Measurements from ENCODE around the gene TRAF1.
A peak's percentile ranks its signal among the peaks of the same experiment; 100 is the strongest.

Gene TRAF1

GRCh38 chr9:120951960-120952618 is 25.5 kb upstream of the TRAF1 start:
- H3K4me1 ChIP-seq (ENCODE audit: insufficient read depth, low read length), result no peaks in the 10 kb centered on the region
- H3K27ac ChIP-seq (ENCODE audit: low read depth, low read length), result no peak overlapping the region

GRCh38 chr9:120950421-120951388 is 24.1 kb upstream of the TRAF1 start:
- H3K9me3 ChIP-seq (ENCODE audit: low read length), result no peaks in the 10 kb centered on the region
- H3K4me3 ChIP-seq (ENCODE audit: low read depth in 1 of 2, low read length in 2 of 2), result no peak overlapping the region
- H3K27ac ChIP-seq (ENCODE audit: low read depth, low read length), result no peak overlapping the region
- H3K9ac ChIP-seq (ENCODE audit: low read length), result no peak overlapping the region
- H3K27me3 ChIP-seq (ENCODE audit: control insufficient read depth in 1 of 2, insufficient read depth in 2 of 2, low read length in 2 of 2), result no peaks in the 10 kb centered on the region
- H3K4me1 ChIP-seq (ENCODE audit: insufficient read depth, low read length), result no peaks in the 10 kb centered on the region
- H3K36me3 ChIP-seq (ENCODE audit: insufficient read depth, low read length), result no peaks in the 10 kb centered on the region

More at GRCh38 chr9:120951960-120952618, 25.5 kb upstream of the TRAF1 start:
- Histone ChIP-seq H3K36me3 (ENCODE audit: insufficient read depth, low read length) (no peaks in the 10 kb centered on the region), H3K27me3 (ENCODE audit: control insufficient read depth in 1 of 2, insufficient read depth in 2 of 2, low read length in 2 of 2) (no peaks in the 10 kb centered on the region), H3K9ac (ENCODE audit: low read length) (no peak overlapping the region), H3K9me3 (ENCODE audit: low read length) (no peaks in the 10 kb centered on the region), H3K4me3 (ENCODE audit: low read depth in 1 of 2, low read length in 2 of 2) (no peak overlapping the region)

DNA sequence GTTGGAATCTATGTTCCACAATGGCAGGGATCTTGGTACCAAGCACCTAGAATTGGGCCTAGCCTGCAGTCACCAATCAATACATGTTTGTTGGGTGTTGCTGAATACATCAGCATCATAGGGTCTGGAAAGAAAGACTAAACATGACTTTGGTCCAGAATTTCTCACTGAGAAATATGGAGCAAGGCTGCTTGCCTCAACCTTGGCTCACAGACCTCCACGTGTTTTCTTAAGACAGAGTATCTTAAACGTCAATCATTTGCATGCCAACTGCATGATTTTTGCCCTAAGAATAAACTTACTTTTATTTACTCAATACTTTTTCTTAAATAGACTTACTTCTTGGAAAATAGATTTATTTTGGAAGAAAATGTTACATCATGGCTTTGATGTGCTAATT is 22.7 kb upstream of the TRAF1 start:
- Histone ChIP-seq H3K4me3 (ENCODE audit: low read depth in 1 of 2, low read length in 2 of 2) (no peak overlapping the region), H3K27me3 (ENCODE audit: control insufficient read depth in 1 of 2, insufficient read depth in 2 of 2, low read length in 2 of 2) (no peaks in the 10 kb centered on the region), H3K36me3 (ENCODE audit: insufficient read depth, low read length) (no peaks in the 10 kb centered on the region), H3K4me1 (ENCODE audit: insufficient read depth, low read length) (no peaks in the 10 kb centered on the region), H3K27ac (ENCODE audit: low read depth, low read length) (no peak overlapping the region), H3K9ac (ENCODE audit: low read length) (no peak overlapping the region), H3K9me3 (ENCODE audit: low read length) (no peaks in the 10 kb centered on the region)

- no peak overlapping the region for H3K4me3 ChIP-seq (ENCODE audit: low read depth in 1 of 2, low read length in 2 of 2)
- H3K9me3 ChIP-seq (ENCODE audit: low read length), result no peaks in the 10 kb centered on the region
- no peaks in the 10 kb centered on the region for H3K27me3 ChIP-seq (ENCODE audit: control insufficient read depth in 1 of 2, insufficient read depth in 2 of 2, low read length in 2 of 2)
- H3K27ac ChIP-seq (ENCODE audit: low read depth, low read length), result no peak overlapping the region
- no peak overlapping the region for H3K9ac ChIP-seq (ENCODE audit: low read length)
- no peaks in the 10 kb centered on the region for H3K4me1 ChIP-seq (ENCODE audit: insufficient read depth, low read length)
- no peaks in the 10 kb centered on the region for H3K36me3 ChIP-seq (ENCODE audit: insufficient read depth, low read length)
Measured at GRCh38 chr9:120948824-120949223, 22.2 kb upstream of the TRAF1 start.

- H3K27ac ChIP-seq (ENCODE audit: low read depth, low read length), result no peak overlapping the region
- no peaks in the 10 kb centered on the region for H3K9me3 ChIP-seq (ENCODE audit: low read length)
- H3K4me1 ChIP-seq (ENCODE audit: insufficient read depth, low read length), result peaks cover 10% of the 10 kb centered on the region
- H3K36me3 ChIP-seq (ENCODE audit: insufficient read depth, low read length), result no peaks in the 10 kb centered on the region
- no peak overlapping the region for H3K4me3 ChIP-seq (ENCODE audit: low read depth in 1 of 2, low read length in 2 of 2)
- H3K9ac ChIP-seq (ENCODE audit: low read length), result no peak overlapping the region
- no peaks in the 10 kb centered on the region for H3K27me3 ChIP-seq (ENCODE audit: control insufficient read depth in 1 of 2, insufficient read depth in 2 of 2, low read length in 2 of 2)
Measured at GRCh38 chr9:120947222-120947621, 20.6 kb upstream of the TRAF1 start.

- Histone ChIP-seq H3K27ac (ENCODE audit: low read depth, low read length) (no peak overlapping the region), H3K27me3 (ENCODE audit: control insufficient read depth in 1 of 2, insufficient read depth in 2 of 2, low read length in 2 of 2) (no peaks in the 10 kb centered on the region), H3K36me3 (ENCODE audit: insufficient read depth, low read length) (no peaks in the 10 kb centered on the region), H3K9me3 (ENCODE audit: low read length) (no peaks in the 10 kb centered on the region), H3K9ac (ENCODE audit: low read length) (no peak overlapping the region), H3K4me1 (ENCODE audit: insufficient read depth, low read length) (peaks cover 19% of the 10 kb centered on the region), H3K4me3 (ENCODE audit: low read depth in 1 of 2, low read length in 2 of 2) (no peak overlapping the region)
Measured at GRCh38 chr9:120946259-120946658, 19.7 kb upstream of the TRAF1 start.

DNA sequence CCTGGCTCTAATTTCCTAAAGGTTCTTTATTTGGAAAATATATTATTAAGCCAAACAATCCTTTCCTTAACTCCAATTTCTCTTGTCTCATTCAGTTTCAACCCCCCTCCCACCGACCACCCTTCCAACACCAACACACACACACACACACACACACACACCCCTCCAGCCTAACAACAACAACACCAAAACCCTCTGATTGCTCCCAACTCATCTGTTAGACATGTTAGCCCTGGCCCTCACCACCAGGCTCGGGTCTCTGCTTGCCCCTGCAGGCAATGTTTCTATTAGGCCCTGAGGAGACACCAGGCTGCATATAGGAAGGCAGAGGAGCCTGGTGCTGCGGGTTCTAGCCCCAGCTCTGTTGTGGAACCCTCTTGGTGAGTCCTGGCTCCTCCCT is 18.4 kb upstream of the TRAF1 start:
- Histone ChIP-seq H3K27ac (ENCODE audit: low read depth, low read length) (no peak overlapping the region), H3K9me3 (ENCODE audit: low read length) (no peaks in the 10 kb centered on the region), H3K9ac (ENCODE audit: low read length) (no peak overlapping the region), H3K27me3 (ENCODE audit: control insufficient read depth in 1 of 2, insufficient read depth in 2 of 2, low read length in 2 of 2) (no peaks in the 10 kb centered on the region), H3K4me3 (ENCODE audit: low read depth in 1 of 2, low read length in 2 of 2) (no peak overlapping the region), H3K4me1 (ENCODE audit: insufficient read depth, low read length) (peaks cover 19% of the 10 kb centered on the region), H3K36me3 (ENCODE audit: insufficient read depth, low read length) (no peaks in the 10 kb centered on the region)

GRCh38 chr9:120944434-120944843 is 17.8 kb upstream of the TRAF1 start:
- no peaks in the 10 kb centered on the region for H3K9me3 ChIP-seq (ENCODE audit: low read length)
- H3K36me3 ChIP-seq (ENCODE audit: insufficient read depth, low read length), result no peaks in the 10 kb centered on the region
- H3K27me3 ChIP-seq (ENCODE audit: control insufficient read depth in 1 of 2, insufficient read depth in 2 of 2, low read length in 2 of 2), result no peaks in the 10 kb centered on the region
- H3K9ac ChIP-seq (ENCODE audit: low read length), result no peak overlapping the region
- no peak overlapping the region for H3K27ac ChIP-seq (ENCODE audit: low read depth, low read length)
- H3K4me1 ChIP-seq (ENCODE audit: insufficient read depth, low read length), result peaks cover 19% of the 10 kb centered on the region
- H3K4me3 ChIP-seq (ENCODE audit: low read depth in 1 of 2, low read length in 2 of 2), result no peak overlapping the region

DNA sequence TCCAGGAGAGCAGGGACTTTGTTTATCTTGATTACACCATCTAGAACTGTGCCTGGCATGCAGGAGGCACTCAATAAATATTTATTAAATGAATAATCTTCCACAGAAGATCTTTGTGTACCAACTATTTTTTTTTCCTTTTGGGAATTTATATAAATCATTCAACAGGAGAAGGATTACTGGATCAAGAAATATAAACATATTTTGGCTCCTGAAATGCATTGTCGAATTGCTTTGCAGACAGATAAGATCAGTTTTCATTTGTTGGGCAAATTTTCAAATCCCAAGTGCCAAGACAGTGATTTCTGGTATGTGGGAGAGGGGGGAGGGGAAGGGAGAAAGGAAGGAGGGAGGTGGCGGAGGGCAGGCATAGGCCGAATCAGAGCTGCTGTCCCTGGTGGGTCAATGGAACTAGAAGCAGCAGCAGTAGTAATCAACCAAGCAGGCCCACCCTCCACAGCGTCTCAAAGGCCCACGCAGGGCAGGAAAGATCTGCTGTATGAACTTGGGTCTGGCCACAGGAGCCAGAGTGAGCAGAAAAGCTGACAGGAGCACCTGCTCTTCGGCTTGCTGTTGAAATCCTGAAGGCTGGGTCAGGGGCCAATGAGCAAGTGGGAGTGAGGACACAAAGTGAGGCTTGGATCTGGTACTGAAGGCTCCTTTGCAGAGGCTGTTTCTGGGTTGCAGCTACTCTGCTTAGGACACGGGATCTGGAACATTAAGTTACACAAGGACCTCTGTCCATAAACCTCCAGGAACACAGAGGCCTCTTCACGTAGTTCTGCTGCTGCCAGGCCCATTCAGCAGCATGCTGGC is 15.8 kb upstream of the TRAF1 start:
- Histone ChIP-seq H3K27me3 (ENCODE audit: control insufficient read depth in 1 of 2, insufficient read depth in 2 of 2, low read length in 2 of 2) (no peaks in the 10 kb centered on the region), H3K4me3 (ENCODE audit: low read depth in 1 of 2, low read length in 2 of 2) (no peak overlapping the region), H3K9ac (ENCODE audit: low read length) (peak overlapping the region; percentile 17), H3K27ac (ENCODE audit: low read depth, low read length) (peak overlapping the region; percentile 62), H3K36me3 (ENCODE audit: insufficient read depth, low read length) (no peaks in the 10 kb centered on the region), H3K9me3 (ENCODE audit: low read length) (no peaks in the 10 kb centered on the region), H3K4me1 (ENCODE audit: insufficient read depth, low read length) (peaks cover 19% of the 10 kb centered on the region)

GRCh38 chr9:120941046-120941770 is 14.6 kb upstream of the TRAF1 start:
- H3K9ac ChIP-seq (ENCODE audit: low read length), result no peak overlapping the region
- H3K9me3 ChIP-seq (ENCODE audit: low read length), result no peaks in the 10 kb centered on the region
- H3K36me3 ChIP-seq (ENCODE audit: insufficient read depth, low read length), result no peaks in the 10 kb centered on the region
- H3K4me3 ChIP-seq (ENCODE audit: low read depth in 1 of 2, low read length in 2 of 2), result no peak overlapping the region
- peaks cover 31% of the 10 kb centered on the region for H3K4me1 ChIP-seq (ENCODE audit: insufficient read depth, low read length)
- no peaks in the 10 kb centered on the region for H3K27me3 ChIP-seq (ENCODE audit: control insufficient read depth in 1 of 2, insufficient read depth in 2 of 2, low read length in 2 of 2)
- H3K27ac ChIP-seq (ENCODE audit: low read depth, low read length), result no peak overlapping the region

GRCh38 chr9:120940573-120940972 is 14.0 kb upstream of the TRAF1 start:
- Histone ChIP-seq H3K27me3 (ENCODE audit: control insufficient read depth in 1 of 2, insufficient read depth in 2 of 2, low read length in 2 of 2) (no peaks in the 10 kb centered on the region), H3K9ac (ENCODE audit: low read length) (no peak overlapping the region), H3K9me3 (ENCODE audit: low read length) (no peaks in the 10 kb centered on the region), H3K36me3 (ENCODE audit: insufficient read depth, low read length) (no peaks in the 10 kb centered on the region), H3K4me3 (ENCODE audit: low read depth in 1 of 2, low read length in 2 of 2) (no peak overlapping the region), H3K4me1 (ENCODE audit: insufficient read depth, low read length) (peaks cover 37% of the 10 kb centered on the region), H3K27ac (ENCODE audit: low read depth, low read length) (no peak overlapping the region)

All from muscle layer of colon (tissue), 2 donors.